Ammon's horn (tissue), 1 donor: ENCODE results near the gene ERC2.

Experiments used
- DNase-seq: peaks from one replicate; pipeline ENCODE4 v3.0.0-alpha.2; 2016; ENCODE audit warnings: low spot score

ERC2 gene

DNA sequence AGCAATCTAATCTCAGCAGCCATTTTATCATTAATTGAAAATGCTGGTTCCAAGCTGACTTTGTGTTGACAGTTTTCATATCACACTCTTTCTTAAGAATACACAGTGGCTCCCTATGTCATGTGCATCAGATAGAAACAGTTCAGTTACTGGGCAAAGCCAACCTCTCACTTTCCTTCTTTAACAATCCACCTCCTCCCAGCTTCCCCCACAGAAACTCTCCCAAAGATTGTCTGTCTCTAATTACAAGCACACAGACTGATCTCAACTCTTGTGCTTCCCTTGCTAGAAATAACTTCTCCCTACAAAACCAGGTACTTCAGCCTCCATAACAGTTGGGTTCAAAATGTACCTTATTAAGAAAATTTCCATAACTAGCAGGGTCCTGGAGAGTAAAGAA is 752.2 kb downstream of the ERC2 start:
- DNase-seq = no peak

- no peak for DNase-seq
Measured at GRCh38 chr3:55714057-55714456, 754.2 kb downstream of the ERC2 start.

DNA sequence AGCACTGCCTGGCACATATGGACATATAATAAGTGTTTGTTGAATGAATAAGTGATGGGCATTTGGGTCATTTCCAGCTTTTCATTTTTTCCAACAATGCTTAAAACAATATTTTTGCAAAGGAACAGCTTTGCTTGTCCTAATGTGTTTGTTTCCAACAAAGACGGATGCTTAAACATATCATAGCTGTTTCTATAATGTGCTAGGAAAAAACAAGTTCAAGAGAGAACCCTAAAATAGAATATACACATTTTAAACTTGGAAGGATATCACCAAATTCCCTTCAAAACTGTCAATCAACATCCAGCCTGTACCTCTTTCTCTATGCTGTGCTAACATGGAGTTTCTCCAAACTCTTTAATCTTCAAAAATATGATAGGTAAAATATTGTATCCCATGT is 756.6 kb downstream of the ERC2 start:
- DNase-seq = no peak

GRCh38 chr3:55709411-55710012 is 758.8 kb downstream of the ERC2 start:
- DNase-seq = no peak

GRCh38 chr3:55708921-55709320 is 759.3 kb downstream of the ERC2 start:
- DNase-seq = no peak

- no peak for DNase-seq
Measured at GRCh38 chr3:55708242-55708641, 760.0 kb downstream of the ERC2 start.

DNA sequence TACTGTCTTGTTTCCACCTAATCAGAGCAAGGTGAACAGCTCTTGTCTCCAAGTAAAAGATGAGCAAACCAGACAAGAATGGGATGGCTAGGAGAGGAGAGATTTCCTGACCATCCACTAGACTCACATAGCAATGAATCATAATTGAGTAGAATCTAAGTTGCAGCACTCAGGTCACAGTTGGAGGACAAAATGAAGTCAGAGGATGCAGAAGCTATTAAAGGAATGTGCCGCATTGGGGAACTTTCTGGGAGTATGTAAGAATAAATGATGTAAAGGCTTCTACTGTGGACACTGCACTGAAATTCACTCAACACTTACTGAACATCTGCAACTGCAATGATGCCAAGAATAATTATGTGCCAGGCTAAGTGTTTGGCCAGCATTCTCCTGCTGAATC is 763.7 kb downstream of the ERC2 start:
- no peak for DNase-seq

DNA sequence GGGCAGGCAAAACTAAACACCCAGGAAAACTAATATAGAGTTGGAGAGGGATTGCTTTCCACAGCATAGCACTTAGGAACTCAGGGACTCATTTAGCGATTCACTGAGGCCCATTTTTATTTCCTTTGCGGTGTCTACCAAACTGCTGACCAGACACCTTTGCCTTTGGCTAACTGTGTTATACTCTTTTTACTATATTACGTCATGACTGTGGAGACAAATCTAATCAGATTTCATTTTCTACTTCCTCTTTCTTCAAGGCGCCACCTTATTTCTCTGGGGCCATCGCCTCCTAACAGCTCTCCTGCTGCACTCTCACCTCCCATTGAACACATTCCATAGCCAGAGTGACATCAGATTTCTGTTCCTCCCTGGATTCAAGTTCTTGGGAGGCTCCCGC is 765.4 kb downstream of the ERC2 start:
- DNase-seq = no peak

DNA sequence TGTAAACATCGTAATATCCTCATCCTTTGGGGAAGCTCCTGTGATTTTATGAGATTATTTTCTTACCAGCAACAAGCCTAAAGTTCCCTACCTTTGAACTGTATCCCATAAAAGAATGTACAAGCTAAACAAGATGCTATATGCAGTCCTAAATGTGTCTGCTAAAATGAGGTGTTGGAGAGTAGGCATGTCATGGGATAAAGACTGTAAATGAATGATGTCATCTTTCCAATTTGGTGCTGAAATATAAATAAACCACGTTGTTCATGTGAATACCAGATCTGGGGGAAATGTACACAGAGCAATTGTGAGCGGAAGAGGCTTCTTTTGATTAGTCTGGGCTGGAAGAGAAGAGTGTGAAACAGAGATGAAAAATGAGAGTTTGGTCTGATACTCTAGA is 766.3 kb downstream of the ERC2 start:
- no peak for DNase-seq

GRCh38 chr3:55698831-55699230 is 769.4 kb downstream of the ERC2 start:
- DNase-seq = no peak

- no peak for DNase-seq
Measured at GRCh38 chr3:55697177-55697865, 770.9 kb downstream of the ERC2 start.

GRCh38 chr3:55692957-55693558 is 775.2 kb downstream of the ERC2 start:
- DNase-seq = no peak

DNA sequence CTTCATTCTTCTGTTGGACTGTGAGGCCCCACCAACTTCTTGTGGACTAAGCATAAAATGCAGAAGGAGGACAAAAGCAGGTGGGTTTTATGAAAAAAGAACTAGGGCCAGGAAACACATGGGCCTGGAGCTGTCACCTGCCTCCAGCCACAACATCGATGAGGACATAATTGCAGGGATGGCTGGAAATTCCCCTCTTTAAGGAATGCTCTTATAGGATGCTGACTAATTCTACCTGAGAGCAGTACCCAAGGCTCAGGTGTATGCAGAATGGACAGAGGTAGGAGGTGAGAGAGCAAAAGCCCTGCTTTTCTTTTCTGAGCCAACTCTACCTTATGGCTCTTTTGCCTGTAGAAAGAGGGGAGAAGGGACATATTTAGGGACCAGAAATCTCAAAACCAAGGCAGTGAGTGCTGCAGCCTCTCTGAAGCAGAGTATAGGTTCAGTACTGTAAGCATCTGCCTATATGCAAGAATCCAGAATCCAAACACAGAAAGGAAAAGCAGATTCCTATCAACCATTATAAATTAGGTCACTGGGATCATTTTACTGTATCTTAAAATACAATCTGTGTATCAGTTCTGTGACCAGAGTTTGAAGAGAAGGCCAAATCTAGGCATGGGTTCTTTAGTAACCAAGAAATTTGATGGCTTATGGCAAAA is 775.8 kb downstream of the ERC2 start:
- DNase-seq = no peak

DNA sequence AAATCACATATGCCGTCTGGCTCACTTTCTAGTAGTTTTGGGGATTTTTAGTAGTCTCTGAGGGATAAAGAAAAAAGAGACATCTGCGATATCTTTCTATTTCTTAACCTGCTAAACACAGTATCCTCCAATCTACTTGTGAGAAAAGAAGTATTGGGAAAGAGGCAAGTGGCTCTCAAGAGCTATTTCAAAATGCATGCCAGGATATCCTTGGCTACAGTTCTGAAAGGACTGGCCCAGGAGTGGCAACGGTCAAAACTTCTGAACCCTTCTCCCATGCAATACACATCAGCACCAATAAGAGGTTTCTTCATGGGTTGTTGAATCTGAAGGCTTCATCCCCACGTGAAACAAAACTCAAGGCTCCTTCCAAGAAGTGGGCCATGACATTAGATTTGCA is 777.1 kb downstream of the ERC2 start:
- DNase-seq = no peak

DNA sequence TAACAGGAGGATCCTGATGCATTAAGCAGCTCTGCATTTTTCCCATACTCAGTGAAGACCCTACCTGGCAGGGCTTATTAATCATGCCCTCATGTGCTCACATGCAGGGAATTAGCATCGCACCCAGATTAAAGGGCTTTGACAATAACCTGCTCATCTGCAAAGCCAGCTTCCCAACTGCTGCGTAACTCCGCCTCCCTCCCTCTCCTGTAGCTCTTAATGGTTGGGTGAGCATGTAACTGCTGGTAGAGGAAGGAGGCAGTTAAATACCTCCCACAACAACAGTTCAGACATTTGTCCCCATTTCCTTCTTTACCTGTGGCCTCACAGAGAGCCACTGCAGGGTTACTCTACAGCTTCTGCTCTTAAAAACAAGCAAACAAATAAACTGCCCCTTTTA is 777.5 kb downstream of the ERC2 start:
- peak; percentile 23 for DNase-seq

DNA sequence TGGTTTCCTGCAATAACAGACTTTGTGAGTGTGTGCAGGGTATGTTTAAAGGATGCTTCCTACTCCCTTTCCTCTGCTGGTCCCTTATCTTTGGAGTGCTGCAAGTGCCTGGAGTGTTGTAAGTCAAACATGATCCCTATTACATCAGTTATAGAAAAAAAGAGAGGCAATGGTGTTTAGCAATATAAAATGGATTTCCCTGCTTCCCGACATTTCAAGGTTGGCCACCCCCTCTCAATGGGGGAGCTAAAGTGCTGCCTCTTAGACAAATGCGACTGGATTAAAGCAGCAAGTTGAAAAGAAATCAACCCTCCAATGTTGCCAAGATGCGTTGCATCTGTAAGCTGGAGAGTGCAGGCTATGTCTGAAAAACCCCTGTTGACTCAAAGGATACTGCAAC is 778.1 kb downstream of the ERC2 start:
- no peak for DNase-seq

- DNase-seq = no peak
Measured at GRCh38 chr3:55688154-55688553, 780.1 kb downstream of the ERC2 start.

DNA sequence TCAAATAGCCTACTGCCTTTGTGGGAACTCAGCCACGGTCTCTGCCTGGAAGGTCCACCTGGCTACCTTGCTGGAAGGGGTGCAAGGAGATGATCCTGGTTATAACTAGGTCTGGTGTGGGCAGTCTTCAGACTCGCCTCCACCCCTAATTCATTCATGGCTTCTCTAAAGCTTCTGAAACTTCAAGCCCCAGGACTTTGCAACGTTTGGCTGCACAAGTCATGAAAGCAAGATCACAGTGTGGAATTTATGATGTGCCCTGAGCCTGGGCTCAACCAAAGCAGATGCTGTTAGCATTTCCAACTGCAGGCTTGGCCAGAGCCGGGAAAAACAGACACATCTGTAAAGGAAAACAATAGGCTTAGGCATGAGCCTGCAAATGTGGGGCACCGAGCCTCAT is 780.7 kb downstream of the ERC2 start:
- no peak for DNase-seq

DNA sequence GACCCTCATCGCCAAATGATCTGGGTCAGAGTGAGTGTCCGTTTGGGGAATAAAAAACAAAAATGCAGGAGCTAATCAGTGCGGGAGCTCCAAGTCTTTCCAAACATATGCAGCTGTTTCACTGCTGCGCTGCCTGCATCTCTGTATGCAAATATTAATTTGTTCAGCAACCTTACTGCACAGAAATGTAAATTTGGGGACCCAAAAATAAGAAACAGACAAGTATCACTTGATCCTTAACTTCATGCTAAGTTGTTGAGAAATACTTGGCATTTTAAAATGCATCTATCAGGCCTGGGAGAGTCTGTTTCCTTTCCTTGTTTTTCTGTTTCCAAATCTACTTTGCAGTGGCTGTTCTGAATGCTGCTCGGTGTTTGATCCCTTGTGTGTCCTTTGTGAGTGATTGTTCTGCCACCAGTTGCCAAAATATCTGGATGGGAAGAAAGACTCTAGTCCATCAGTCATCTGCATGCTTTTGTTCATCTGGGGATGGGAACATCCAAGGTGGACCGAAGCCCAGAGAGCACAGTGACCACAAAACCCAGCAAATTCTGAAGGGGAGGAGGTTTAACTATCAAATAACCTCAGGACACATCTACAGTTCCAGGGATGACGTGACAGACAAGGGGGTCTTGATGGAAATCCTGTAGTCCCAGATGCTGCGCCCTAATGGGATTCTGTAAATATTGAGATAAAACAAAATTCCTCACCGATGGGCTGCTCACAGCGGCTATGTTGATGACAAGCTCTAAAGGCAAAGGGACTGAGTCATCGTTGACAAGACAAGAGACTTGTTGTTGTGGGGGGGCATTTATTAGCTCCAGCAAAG is 781.6 kb downstream of the ERC2 start:
- peak; percentile 19 for DNase-seq

DNA sequence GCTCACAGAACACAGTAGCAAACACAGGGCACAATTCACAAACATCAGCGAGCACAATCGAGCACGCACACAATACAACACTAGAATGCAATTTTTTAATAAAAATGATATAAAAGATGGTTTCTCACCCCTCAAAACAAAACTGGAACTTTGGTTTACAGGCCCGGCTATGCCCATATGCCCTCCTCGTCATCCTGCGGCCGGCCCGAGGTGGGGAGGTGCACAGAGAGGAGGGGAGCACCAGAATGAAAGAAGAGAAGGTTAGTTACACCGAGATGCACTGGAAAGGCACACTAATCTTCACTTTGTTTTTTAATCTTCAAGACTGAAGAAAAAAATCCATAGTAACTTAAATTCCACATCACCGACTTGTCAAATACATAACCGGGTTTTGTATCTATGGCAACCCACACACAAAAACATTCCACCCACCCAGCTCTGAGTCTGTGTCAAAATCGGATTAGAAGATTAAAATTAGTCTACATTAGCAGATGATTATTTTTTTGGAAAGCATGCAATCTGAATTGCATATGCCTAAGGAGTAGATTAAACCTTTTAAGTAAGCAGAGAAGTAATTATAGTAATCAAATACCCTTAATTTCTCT is 784.5 kb downstream of the ERC2 start:
- DNase-seq = peak; percentile 28

GRCh38 chr3:55682461-55682860 is 785.8 kb downstream of the ERC2 start:
- DNase-seq = no peak
